Measurements from ENCODE around the gene KRTAP10-5.

KRTAP10-5 gene

DNA sequence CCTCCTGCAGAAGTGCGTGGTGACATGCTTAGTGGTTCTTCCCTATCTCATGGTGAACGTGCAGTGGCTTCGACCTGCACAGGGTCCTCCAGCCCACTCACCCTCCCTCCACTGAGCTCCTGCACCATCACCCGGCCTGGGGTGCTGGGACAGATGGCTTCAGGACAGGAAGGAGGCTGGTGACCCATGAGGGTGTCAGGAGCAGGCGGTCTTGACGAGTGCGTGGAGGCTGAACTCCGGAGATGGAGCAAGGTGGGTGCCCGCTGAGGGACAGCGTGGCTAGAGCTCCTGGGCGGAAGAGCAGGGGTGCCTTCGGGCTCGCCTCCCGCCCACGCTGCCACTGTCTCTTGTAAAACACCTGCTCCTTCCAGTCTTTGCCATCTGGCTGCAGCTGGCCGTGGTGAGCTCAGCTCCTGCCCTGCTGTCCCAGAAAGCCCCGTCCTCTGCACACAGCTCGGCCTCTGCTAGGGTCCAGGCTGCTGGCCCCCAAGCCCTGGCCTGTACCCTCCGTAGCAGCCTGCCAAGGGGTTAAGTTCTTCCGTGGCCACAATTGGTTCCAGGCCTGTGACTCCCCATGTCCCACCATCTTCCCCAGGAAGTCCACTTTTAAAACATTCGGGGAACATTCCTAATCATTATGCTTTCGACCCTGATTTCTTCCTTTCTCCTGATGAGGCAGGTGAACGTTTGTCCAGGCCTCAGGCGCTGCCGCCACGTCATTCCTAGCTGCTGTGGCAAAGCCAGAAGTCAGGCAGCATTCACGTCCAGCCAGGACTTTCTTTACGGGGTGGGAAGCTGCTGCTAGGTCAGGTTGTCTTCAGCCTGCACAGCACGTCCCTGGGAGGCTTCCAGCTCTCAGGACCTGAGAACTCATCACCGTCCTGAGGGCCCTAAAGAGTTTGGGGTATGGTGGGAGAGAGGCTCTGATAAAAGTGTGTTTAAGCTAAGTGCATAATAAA, 48.5 kb downstream of the KRTAP10-5 start:
- Histone ChIP-seq H3K9ac (ENCODE audit: low read length) (no peak overlapping the region), H3K79me2 (ENCODE audit: low read length) (no peaks in the 10 kb centered on the region), H3K4me3 (ENCODE audit: low read length) (no peak overlapping the region), H3K27me3 (ENCODE audit: low read depth, low read length) (no peaks in the 10 kb centered on the region), H4K20me1 (ENCODE audit: insufficient read depth, low read length) (no peaks in the 10 kb centered on the region), H3K4me2 (ENCODE audit: low read length) (no peak overlapping the region), H2AFZ (ENCODE audit: low read depth, low read length) (no peak overlapping the region), H3K36me3 (replicated peaks; ENCODE audit: low read depth, low read length) (no peaks in the 10 kb centered on the region), H3K9me3 (ENCODE audit: insufficient read depth, low read length) (no peaks in the 10 kb centered on the region), H3K4me1 (ENCODE audit: low read length) (no peaks in the 10 kb centered on the region), H3K27ac (ENCODE audit: low read length) (no peak overlapping the region)
- TF ChIP-seq, protein P1, sequence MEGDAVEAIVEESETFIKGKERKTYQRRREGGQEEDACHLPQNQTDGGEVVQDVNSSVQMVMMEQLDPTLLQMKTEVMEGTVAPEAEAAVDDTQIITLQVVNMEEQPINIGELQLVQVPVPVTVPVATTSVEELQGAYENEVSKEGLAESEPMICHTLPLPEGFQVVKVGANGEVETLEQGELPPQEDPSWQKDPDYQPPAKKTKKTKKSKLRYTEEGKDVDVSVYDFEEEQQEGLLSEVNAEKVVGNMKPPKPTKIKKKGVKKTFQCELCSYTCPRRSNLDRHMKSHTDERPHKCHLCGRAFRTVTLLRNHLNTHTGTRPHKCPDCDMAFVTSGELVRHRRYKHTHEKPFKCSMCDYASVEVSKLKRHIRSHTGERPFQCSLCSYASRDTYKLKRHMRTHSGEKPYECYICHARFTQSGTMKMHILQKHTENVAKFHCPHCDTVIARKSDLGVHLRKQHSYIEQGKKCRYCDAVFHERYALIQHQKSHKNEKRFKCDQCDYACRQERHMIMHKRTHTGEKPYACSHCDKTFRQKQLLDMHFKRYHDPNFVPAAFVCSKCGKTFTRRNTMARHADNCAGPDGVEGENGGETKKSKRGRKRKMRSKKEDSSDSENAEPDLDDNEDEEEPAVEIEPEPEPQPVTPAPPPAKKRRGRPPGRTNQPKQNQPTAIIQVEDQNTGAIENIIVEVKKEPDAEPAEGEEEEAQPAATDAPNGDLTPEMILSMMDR (IDR thresholded peaks at IDR 0.05; ENCODE audit: low read depth, low read length), result no peak
- TF ChIP-seq EZH2phosphoT487 (IDR thresholded peaks at IDR 0.05; ENCODE audit: low read depth), result no peak

DNA sequence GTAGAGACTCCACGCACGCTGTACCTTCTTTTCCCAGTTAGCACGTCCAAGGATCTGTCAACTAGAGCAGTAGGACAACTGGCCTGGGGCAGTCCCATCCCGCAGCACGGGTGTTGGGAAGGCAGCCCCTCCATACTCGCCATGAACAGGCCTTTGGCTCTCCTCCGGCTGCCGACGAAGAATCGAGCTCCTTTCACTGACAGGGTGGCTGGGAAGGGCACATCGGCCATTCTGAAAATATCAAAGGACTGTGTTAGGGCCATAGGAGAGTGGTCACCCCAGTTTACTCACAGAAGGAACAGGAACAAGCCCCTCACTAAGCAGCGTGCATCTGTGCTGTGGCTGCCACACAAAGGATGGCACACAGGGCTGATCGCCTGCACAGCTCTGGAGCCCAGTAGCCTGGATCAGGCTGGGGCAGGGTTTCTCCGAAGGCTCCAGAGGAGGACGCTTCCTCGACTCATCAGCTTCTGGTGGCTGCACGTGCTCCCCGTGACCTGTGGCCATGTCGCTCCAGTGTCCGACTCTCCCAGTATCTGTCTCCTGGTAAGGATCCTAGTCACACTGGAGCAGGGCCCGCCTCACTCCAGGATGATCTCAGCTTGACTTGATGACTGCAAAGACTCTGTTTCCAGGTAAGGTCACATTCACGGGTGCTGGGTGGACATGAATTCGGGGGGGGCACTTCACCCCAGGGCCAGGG, 49.4 kb downstream of the KRTAP10-5 start:
- no peak for TF ChIP-seq EZH2phosphoT487 (IDR thresholded peaks at IDR 0.05; ENCODE audit: low read depth)
- TF ChIP-seq, protein P1 (IDR thresholded peaks at IDR 0.05; ENCODE audit: low read depth, low read length), result no peak
- H3K4me2 ChIP-seq (ENCODE audit: low read length), result no peak overlapping the region
- no peaks in the 10 kb centered on the region for H3K36me3 ChIP-seq (replicated peaks; ENCODE audit: low read depth, low read length)
- no peak overlapping the region for H3K4me3 ChIP-seq (ENCODE audit: low read length)
- no peaks in the 10 kb centered on the region for H3K79me2 ChIP-seq (ENCODE audit: low read length)
- H3K9ac ChIP-seq (ENCODE audit: low read length), result no peak overlapping the region
- no peaks in the 10 kb centered on the region for H3K9me3 ChIP-seq (ENCODE audit: insufficient read depth, low read length)
- no peaks in the 10 kb centered on the region for H3K4me1 ChIP-seq (ENCODE audit: low read length)
- no peaks in the 10 kb centered on the region for H3K27me3 ChIP-seq (ENCODE audit: low read depth, low read length)
- no peaks in the 10 kb centered on the region for H4K20me1 ChIP-seq (ENCODE audit: insufficient read depth, low read length)
- no peak overlapping the region for H2AFZ ChIP-seq (ENCODE audit: low read depth, low read length)
- no peak overlapping the region for H3K27ac ChIP-seq (ENCODE audit: low read length)

DNA sequence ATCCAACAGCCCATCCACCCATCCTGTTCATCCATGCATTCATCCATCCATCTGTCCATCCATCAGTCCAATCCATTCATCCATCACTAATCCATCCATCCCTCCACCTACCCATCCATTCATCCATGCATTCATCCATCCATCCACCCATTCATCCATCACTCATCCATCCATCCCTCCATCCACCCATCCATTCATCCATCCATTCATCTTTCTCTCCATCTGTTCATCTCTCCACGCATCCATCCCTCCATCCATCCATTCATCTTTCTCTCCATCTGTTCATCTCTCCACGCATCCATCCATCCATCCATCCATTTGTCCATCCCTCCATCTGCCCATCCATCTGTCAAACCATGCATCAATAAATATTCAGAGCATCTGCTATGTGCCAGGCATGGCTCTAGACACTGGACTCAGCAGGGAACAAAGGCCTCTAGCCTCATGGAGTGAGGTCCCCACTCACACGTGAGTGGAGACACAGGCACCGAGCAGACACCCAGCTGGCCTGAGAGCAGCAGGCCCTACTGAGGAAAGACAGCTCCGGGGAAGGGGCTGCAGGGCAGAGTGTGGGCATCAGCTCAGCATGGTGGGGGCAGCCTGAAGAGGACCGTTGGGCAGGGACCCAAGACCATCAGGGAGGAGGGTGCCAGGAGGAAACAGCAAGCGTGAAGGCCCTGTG, 50.0 kb downstream of the KRTAP10-5 start:
- TF ChIP-seq, protein P1 (IDR thresholded peaks at IDR 0.05; ENCODE audit: low read depth, low read length), result no peak
- H2AFZ ChIP-seq (ENCODE audit: low read depth, low read length), result no peak overlapping the region
- H3K4me3 ChIP-seq (ENCODE audit: low read length), result no peak overlapping the region
- H3K4me2 ChIP-seq (ENCODE audit: low read length), result no peak overlapping the region
- H3K9me3 ChIP-seq (ENCODE audit: insufficient read depth, low read length), result no peaks in the 10 kb centered on the region
- no peak overlapping the region for H3K9ac ChIP-seq (ENCODE audit: low read length)
- no peaks in the 10 kb centered on the region for H3K27me3 ChIP-seq (ENCODE audit: low read depth, low read length)
- no peaks in the 10 kb centered on the region for H3K4me1 ChIP-seq (ENCODE audit: low read length)
- H3K27ac ChIP-seq (ENCODE audit: low read length), result no peak overlapping the region
- H4K20me1 ChIP-seq (ENCODE audit: insufficient read depth, low read length), result no peaks in the 10 kb centered on the region
- no peaks in the 10 kb centered on the region for H3K36me3 ChIP-seq (replicated peaks; ENCODE audit: low read depth, low read length)
- H3K79me2 ChIP-seq (ENCODE audit: low read length), result no peaks in the 10 kb centered on the region
